NCI-H1092 (cell line): ENCODE data around the gene MAPRE3.
A peak's percentile ranks its signal among the peaks of the same experiment; 100 is the strongest.

Experiments
- DNase-seq: peaks from one replicate; lab custom pipeline; 2025; lab: John Stamatoyannopoulos, UW

Gene MAPRE3

DNA sequence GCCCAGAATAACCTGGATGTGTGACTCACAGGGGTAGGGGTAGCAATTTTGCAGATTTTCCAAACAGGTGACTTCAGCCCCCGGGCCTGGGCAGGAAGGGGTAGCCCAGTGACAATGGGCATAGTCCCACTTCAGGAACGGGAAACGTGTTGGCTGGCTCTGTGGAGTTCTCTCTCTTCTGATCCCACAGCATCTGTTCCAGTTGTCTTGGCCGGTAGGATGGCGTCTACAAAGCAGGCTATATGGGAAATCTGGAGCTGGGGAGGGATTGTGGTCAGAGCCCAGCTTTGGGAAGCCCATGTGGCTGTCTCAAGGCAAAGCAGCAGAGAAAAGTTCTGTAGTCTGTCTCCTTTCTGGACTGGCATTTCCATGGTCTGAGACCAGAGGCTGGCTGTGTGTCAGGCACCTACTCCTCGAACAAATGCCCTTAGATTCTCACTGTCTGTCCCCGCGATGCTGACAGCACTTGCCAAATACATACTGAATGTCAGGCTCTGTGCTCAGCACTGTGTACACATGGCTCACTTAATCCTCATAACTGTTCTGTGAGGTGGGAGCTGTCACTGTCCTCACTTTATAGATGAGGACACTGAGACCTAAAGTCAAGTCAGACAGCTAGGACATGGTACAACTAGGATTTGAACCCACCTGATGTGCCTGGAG lies 44.5 kb downstream of the MAPRE3 start:
- DNase-seq = no peak

DNA sequence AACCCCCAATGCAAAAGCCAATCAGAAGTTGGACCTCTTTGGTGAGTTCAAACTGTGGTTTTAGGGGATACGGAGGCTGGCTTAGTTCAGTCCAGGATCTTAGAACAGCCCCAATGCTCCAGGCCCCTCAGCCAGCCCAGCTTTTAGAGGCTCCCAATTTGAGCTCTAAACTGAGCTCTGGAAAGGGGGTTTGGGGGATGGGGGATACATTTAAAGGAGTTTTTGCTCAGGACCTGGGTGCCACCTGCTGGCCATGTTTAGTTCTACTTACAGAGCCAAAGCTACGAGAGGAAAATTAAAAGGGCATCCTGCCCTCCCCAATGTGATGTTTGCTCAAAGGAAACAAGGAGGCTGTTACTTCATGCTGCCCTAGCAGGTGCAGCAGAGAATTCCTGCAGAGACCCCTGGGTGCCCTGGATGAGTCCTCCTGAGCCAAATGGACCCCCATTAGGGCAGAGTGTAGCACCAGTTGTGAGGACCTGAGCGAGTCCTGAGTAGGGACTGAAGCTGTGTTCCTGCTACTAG lies 46.4 kb downstream of the MAPRE3 start:
- peak; percentile 33 for DNase-seq

DNA sequence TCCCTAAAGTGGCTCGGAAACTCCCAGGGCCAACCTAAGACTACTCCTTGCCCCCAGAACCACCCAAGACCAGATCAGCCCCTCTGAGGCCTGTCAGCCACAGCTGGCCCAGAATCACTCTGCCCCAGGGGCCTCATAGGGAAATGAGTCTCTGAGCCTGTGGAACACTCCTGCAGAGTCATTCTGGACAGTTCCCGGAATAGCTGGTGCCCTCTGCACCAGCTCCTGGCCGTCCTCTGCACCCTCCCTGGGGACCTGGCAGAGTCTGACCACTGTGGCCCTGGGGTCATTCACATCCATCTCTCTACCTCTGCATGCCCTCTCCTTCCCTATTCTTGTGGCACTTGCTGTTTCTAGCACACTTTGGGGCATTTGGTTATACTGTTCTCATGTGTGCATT lies 47.7 kb downstream of the MAPRE3 start:
- no peak for DNase-seq

DNA sequence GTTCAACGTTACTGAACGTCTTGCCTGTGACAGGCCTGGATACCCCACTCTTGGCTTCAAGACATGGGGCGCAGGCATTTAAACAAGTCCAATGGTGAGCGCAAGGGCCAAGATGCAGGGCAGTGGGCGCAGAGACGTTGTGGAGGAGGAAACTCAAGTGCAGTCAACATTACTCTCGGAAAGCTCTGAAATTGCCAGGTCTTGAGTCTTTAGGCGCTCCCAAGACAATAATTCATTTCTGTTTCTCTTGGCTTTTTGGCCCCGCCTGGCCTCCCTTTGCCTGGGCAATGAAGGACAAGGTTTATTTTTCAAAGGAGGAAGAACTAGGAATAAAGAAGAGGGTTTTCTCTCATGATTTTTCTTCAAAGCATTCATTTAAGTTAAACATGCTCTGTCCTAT lies 49.0 kb downstream of the MAPRE3 start:
- DNase-seq = no peak

DNA sequence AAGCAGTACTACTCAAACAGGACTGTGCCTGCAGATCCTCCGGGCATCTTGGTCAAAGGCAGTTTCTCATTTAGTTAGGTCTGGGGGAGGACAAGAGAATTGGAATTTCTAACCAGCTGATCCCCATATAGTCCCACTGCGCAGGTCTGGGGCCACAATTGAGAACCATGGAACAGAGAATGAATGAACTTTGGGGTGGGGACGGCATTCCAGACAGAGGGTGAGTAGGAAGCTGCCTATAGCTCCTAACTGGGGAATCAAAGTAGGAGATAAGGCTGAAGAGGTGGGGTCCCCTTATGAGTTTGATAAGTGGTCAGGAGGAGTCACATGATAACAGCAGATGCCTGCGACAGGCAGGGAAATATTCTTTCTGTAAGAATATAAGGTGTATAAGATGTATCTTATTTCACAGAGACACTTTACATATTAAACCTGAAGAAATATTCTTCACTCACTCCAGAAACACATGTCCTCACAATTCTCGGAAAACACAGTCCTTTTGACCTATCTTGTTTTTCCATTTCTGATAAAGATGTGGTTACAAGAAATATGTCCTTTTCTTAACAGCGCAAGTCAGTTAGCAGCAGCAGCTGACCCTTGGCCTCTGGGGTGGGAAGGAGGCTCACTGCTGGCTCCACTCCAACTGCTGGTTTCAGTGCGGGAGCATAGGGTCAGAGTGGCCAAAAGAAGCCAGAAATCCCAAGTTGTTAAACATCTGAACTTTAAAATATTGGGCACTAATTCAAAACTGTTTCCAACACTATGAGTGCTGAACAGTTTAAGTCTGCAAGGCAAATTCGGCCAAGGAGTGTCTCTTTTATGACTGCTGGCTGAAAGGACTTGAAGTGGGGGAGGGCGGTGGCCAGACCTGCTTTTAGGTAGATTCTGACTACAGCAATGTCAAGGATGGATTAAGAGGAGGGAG lies 49.8 kb downstream of the MAPRE3 start:
- DNase-seq = no peak

DNA sequence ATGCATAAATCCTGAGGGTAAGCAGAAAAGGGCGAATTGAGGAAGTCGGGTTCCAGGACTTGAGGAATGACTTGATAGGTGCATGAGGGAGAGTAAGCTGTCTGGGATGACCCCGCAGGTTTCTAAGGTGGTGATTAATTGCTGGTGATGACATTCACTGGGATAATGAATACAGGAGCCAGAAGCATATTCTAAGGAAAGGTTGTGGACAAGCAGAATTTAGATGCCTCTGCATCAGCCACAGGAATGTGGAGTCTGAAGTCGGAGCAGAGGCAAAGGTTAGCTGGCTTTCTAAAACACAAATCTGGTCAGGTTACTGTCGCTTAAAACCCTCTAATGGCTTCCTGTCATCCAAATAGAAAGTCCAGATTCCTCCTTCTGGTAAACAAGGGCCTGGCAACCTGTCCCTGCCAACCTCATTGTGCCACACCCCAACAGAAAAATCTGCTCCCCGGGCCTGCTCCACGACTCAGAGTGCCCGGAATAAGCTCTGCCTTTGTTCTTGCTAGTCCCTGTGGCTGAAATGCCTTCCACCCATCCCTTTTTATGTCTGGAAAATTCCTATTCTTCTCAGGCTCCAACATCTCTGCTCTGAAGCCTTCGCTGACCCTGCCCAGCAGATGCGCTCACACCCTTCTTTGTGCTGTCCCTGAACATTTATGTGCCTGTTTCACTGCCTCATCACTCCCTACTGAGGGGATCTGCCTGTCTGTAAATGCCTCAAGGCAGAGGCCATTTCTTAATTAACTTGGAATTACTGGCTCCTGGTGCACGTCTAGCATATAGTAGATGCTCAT lies 51.0 kb downstream of the MAPRE3 start:
- no peak for DNase-seq

DNA sequence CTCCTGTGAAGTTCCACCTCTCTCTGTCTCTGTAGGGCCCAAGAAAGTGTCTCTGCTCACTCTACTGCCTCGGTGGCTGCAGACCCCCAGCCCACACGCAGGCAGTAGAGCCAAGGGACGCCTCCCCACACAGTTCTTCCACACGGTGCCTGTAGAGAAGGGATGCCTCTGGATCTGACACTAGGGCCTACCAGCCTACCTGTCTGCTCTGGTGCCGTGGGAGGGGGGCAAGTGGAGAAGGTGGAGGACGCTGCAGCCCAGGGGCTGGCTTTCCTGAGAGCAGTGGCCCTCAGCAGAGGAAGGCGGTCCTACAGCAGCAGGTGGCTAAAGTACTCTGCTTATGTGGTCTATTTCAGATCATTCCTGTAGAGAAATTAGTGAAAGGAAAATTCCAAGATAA lies 53.3 kb downstream of the MAPRE3 start:
- DNase-seq = no peak

DNA sequence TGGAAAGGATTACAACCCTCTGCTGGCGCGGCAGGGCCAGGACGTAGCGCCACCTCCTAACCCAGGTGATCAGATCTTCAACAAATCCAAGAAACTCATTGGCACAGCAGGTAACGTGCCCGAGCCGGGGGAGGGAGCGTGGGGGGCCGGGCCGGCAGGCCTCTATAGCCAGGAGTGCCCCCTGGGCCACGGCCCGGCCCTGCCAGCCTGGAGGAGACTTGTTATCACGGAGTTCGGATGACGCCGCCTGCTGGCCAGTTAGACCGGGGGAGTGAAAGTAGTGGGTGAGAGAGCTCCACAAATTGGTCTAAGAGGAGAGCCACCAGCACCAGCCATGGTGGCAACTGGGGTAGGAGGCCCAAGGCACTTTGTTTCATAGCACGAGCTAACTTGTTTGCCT lies 53.8 kb downstream of the MAPRE3 start:
- DNase-seq = no peak

DNA sequence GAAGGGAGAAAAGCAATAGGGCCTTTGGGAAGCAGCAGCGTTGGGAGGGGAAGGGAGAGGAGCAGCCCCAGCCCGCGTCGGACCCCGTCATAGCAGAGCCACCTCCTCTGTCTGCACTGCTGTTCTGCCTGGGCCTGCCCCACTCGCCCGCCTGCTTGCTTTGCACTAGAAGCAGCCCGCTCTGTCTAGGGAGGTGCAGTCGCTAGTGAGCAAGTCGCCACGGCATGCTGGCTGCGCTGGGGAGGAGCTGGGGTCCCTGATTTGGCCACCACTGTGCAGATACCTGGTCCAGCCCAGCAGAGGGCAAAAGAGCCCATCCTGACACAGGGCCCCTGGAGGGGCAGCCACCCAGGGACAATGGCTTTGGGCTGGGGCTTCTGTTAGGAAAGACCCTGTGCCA lies 54.4 kb downstream of the MAPRE3 start:
- DNase-seq = no peak

DNA sequence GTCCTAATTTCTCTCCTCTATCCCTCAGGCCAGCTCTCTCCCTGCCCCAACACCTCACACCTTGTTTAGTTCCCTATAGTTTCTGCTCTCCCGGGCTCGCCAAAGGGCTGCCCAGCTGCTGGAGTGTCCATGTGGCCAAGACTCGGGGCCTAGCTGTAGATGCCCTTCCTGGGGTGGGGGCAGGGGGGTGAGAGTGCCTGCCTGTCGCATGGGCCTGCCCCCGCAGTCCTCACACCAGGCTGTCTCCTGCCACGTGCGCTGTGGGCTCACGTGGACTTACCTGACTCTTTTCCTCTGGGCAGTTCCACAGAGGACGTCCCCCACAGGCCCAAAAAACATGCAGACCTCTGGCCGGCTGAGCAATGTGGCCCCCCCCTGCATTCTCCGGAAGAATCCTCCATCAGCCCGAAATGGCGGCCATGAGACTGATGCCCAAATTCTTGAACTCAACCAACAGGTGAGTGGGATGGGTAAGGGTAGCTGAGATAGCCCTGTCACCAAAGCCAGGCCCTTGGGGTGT lies 54.9 kb downstream of the MAPRE3 start:
- DNase-seq = no peak

DNA sequence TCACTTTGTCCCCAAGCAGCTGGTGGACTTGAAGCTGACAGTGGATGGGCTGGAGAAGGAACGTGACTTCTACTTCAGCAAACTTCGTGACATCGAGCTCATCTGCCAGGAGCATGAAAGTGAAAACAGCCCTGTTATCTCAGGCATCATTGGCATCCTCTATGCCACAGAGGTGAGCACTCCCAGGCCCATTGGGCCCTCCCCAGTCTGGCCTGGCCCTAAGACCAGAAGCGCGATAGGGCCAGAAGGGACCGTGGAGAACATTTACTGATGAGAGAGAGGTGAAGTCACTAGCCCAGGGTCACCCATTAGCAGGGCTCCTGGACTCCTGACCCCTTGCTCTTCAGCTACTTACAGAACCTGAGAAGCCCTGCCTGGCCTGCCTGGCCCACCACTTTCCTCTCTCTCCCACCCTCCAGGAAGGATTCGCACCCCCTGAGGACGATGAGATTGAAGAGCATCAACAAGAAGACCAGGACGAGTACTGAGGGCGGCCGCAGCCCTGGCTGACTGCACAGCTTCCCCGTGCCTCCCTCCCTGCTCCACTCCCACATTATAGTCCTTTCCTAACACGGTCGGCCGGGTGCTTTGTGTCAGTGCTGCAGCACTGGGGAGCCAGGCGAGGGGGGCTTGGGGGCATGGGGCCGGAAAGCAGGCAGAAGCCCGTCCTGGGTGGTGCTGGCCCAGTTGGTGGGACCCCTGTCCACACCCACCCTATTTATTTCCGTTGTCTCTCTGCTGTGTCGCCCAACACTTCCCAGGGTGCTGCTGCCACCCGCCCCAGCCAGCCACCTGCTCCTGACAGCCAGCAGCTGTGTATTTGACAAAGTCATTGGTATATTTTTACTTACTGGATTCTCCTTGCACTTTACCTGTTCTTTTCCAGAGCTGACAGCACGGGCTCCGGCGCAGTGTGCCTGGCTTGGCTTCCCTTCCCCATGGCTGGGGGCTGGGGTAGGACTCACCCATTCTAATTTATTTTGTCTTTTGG lies 55.7 kb downstream of the MAPRE3 start:
- DNase-seq = no peak

DNA sequence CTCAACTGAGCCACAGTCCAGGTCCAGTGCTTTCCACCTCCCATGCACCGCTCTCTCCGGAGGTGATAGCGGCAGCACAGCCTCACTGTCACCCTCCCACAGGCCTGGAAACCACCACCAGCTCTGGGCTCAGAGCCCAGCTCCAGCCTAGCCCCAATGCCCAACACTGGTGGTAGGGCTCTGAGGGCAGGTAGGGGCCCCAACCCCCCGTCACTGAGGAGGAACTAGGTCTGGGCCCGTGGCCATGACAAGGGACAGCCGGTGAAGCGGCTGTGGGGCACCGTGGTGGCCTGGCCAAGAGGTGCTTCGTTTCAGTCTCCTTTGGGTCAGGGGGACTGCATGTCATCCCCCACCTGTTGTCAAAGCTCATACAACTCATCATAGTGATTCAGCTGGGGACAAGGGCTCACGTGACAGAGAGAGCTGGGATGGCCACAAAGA lies 56.8 kb downstream of the MAPRE3 start:
- no peak for DNase-seq

DNA sequence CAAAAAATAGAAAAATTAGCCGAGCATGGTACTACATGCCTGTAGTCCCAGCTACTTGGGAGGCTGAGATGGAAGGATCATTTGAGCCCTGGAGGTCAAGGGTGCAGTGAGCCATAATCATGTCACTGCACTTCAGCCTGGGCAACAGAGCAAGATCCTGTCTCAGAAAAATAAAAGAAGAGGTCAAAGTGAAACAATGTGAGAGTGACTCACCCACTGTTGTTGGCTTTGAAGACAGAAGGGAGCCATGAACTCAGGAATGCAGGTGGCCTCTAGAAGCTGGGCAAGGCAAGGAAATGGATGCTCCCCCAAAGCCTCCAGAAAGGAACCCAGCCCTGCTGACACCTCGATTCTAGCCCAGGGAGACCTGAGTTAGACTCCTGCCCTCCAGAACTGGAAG lies 58.6 kb downstream of the MAPRE3 start:
- DNase-seq = no peak

DNA sequence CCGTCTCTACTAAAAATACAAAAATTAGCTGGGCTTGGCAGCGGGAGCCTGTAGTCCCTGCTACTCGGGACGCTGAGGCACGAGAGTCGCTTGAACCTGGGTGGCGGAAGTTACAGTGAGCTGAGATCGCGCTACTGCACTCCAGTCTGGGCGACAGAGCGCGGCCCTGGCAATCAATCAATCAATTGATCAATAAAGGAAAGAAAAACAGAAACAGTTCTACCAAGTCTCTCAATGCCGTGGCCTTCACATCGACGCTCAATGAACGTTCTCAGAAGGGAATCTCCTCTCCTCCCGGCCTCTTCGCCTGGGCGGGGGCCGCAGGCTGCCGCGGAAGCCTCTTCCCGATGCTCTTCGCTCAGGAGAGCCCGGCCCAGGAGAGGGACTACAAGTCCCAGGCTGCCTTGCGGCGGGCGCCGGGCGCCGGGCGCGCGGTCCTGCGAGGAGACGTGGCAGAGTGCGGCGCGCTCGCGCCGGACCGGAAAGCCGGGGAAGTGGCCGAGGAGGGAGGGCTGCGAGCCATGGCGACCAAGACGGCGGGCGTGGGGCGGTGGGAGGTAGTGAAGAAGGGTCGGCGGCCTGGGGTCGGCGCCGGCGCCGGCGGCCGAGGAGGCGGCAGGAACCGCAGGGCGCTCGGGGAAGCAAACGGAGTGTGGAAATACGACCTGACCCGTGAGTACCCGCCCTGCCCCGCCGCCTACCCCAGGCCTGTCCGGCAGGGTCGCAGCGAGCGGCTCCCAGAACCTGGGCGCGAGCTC lies 62.2 kb downstream of the MAPRE3 start, which contains the start of gene TMEM214:
Gene TMEM214, plus strand, starts transcription at position 471 of the 758 bp plus-strand sequence. Its CDS starts 51 bp downstream, at position 522.
- DNase-seq = peak; percentile 41

DNA sequence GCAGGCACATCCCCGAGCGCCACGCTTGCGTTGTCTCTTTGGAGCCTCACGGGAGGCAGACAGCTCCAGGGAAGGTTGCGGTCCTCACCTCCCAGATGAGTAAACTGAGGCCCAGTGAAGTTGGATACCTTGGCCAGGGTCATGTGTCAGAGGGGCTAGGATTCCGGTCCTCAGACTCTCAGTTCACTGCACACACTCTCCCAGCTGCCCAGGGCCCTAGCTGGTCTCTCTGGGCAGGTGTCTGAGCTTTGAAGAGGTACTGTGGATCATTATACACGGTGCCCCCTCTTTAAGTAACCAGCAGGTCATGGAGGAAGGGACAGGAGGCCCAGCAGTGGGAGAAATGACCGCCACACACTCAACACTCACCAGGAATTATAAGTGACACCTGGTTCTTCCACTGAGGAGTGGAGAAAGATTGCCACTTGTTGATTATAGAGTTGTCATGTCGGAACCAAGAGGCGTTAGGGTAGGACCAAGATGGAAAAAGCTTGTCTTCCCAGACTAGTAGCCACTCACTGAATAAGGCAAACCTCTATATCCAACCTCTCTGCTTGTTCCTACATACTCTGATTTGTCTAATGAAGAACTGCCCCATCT lies 62.9 kb downstream of the MAPRE3 start:
- DNase-seq = no peak

DNA sequence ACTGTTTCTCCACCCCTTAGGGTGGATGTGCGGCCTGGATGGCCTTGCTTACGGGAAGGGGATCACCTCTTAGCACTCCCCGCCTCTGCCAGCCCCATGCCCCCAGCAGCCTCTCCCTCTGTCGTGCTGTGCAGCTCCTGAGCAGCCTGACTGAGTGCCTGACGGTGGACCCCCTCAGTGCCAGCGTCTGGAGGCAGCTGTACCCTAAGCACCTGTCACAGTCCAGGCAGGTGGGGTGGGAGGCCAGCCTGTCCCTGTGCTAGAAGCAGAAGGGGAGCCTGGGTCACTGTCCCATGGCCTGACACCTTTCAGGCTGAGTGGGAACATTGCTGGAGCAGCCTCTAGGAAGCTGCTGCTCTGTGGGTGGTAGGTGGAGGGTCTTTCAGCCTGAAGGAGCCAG lies 67.6 kb downstream of the MAPRE3 start:
- no peak for DNase-seq

DNA sequence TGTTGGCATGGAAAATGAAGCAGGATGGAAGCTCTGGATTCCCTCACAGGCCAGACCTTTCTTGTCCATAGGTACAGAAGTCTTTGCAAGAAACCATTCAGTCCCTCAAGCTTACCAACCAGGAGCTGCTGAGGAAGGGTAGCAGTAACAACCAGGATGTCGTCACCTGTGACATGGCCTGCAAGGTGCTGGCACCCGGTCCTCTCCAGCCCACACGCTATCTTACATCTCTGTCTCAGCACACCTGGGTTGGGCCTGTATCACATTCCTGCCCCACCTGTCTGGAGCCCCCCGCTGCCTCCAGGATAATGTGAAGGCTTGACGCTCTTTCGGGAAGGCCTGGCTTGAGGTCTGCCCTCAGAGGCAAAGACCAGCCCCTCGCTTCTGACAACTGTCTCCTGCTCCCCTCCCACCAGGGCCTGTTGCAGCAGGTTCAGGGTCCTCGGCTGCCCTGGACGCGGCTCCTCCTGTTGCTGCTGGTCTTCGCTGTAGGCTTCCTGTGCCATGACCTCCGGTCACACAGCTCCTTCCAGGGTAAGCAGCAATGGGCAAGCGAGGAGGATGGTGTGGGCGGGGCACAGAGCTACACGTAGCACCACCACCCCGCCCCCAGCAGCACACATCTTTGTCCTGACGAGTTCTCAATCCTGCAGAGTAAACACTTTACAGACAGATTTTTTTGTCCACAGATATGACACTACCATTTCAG lies 68.3 kb downstream of the MAPRE3 start:
- no peak for DNase-seq

DNA sequence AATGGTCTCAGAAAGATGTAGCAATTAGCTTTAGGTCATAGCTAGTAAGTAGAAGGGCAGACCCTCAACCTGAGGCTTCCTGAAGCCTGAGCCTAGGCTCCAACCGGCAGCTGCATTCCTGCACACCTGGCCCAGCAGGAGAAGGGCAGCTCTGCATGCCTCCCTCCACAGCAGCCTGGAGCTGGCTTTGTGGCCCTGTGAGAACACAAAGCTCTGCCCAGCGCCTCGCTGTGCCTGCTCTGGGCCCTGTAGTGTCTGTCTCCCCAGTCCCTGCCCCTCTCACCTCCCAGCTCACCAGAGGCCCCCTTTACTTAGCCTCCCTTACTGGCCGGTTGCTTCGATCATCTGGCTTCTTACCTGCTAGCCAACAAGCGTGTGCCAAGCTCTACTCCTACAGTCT lies 69.0 kb downstream of the MAPRE3 start:
- no peak for DNase-seq

DNA sequence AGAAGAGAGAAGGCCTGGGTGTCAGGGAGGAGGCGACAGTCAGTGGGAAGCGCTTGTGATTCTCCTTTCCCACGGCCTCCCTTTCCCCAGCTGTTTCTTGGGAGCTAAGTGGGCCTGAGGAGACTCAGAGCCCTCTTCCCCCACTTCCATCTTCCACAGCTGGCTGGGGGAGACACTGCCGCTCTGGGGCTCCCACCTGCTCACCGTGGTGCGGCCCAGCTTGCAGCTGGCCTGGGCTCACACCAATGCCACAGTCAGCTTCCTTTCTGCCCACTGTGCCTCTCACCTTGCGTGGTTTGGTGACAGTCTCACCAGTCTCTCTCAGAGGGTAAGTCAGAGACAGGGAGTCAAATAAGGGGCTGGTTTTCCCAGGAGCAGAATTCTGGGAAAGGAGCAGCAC lies 69.4 kb downstream of the MAPRE3 start:
- no peak for DNase-seq
